ENCODE results near the gene MAPK8IP1. TPM values are rescaled to one million over a fixed set of nuclear protein-coding genes. Genes with fewer than 3 reads are reported as not detected.

MAPK8IP1 gene
- total RNA-seq, 1 donor from 2014 or later: 18.8 TPM

Other genes starting within 250 kb of the MAPK8IP1 start
- 3.1 TPM for gene CHST1, start 220.0 kb upstream of the MAPK8IP1 start, total RNA-seq
- 2.6 TPM for gene SLC35C1, start 80.5 kb upstream of the MAPK8IP1 start, total RNA-seq
- 37.6 TPM for gene CRY2, start 38.2 kb upstream of the MAPK8IP1 start, total RNA-seq
- 1.6 TPM for gene FREY1, start 21.6 kb downstream of the MAPK8IP1 start, total RNA-seq
- gene PEX16, start 32.2 kb downstream of the MAPK8IP1 start, total RNA-seq: 20.4 TPM
- gene LARGE2, start 37.0 kb downstream of the MAPK8IP1 start, total RNA-seq: not detected
- 16.2 TPM for gene PHF21A, start 235.8 kb downstream of the MAPK8IP1 start, total RNA-seq